ENCODE results near the gene DNASE1L3. TPM values are rescaled to one million over a fixed set of nuclear protein-coding genes. Genes with fewer than 3 reads are reported as not detected.

Gene DNASE1L3
- total and polyA plus RNA-seq, 2 of the 4 experiments (the other 2 are of a cell fraction): not detected

- Histone ChIP-seq H3K9me3 (ENCODE audit: control insufficient read depth, insufficient read depth, low read length) (peaks cover 2% of the 10 kb centered on the region; the same call in 1 of the 2 replicates), H2BK120ac (ENCODE audit: low read depth, low read length) (no peak overlapping the region), H3K4me3 (ENCODE audit: insufficient read depth, low read depth, low read length) (no peak overlapping the region), H3K27me3 (ENCODE audit: control insufficient read depth, insufficient read depth, low read length) (peaks cover 20% of the 10 kb centered on the region), H3K23ac (ENCODE audit: low read depth, low read length) (no peak overlapping the region), H2BK20ac (ENCODE audit: low read depth, low read length) (no peak overlapping the region), H3K9ac (ENCODE audit: low read depth, low read length) (no peak overlapping the region), H3K4me1 (ENCODE audit: control insufficient read depth, insufficient read depth, low read length) (peaks cover 2% of the 10 kb centered on the region; the same call in 1 of the 2 replicates), H2AK9ac (replicated peaks; ENCODE audit: low read depth, low read length, poor library complexity) (no peak overlapping the region), H3K4ac (ENCODE audit: low read depth, low read length) (no peak overlapping the region), H2BK15ac (ENCODE audit: low read depth, low read length) (no peak overlapping the region), H2AFZ (replicated peaks; ENCODE audit: low read length, poor library complexity) (peak overlapping the region; percentile 86), H3K79me1 (ENCODE audit: low read depth in 1 of 2, low read length in 2 of 2) (no peaks in the 10 kb centered on the region), H3K9me1 (ENCODE audit: insufficient read depth, low read length) (no peaks in the 10 kb centered on the region), H3K18ac (ENCODE audit: low read depth, low read length) (no peak overlapping the region), H3K56ac (ENCODE audit: extremely low read depth, insufficient read depth, low read length) (no peak overlapping the region), H4K5ac (ENCODE audit: low read depth, low read length) (no peak overlapping the region), H4K91ac (ENCODE audit: insufficient read depth, low read depth, low read length) (no peak overlapping the region), H4K20me1 (ENCODE audit: insufficient read depth, low read length) (no peaks in the 10 kb centered on the region), H3K36me3 (ENCODE audit: control insufficient read depth, insufficient read depth, low read length) (no peaks in the 10 kb centered on the region), H2AK5ac (ENCODE audit: low read depth, low read length) (no peak overlapping the region), H3K14ac (replicated peaks; ENCODE audit: low read depth, low read length) (no peak overlapping the region), H4K8ac (ENCODE audit: low read depth in 2 of 2, low read length in 2 of 2) (no peak overlapping the region), H2BK5ac (ENCODE audit: low read depth, low read length, poor library complexity, severe bottlenecking) (no peak overlapping the region), H3K4me2 (ENCODE audit: low read depth, low read length) (no peak overlapping the region), H3K27ac (ENCODE audit: insufficient read depth, low read length) (no peak overlapping the region)
- CTCF ChIA-PET: interaction anchor here (0.5 to 2.2 kb wide), 13 partner anchors 11 to 255 kb away, joined by 3 to 8 read pairs (median 5); partner anchors contain the start of gene ABHD6
- ATAC-seq (ENCODE audit: low read depth) (no peak), DNase-seq (no peak)
- POLR2A ChIA-PET (ENCODE audit: unreplicated experiment): no interaction called here
- TF ChIP-seq MAFK (IDR thresholded peaks at IDR 0.05; ENCODE audit: low read depth, low read length) (no peak), MXI1 (IDR thresholded peaks at IDR 0.05; ENCODE audit: borderline replicate concordance, low read depth, low read length) (no peak), BHLHE40 (IDR thresholded peaks at IDR 0.05; ENCODE audit: low read depth, low read length) (no peak), CHD1 (IDR thresholded peaks at IDR 0.05; ENCODE audit: low read depth, low read length) (no peak), USF2 (IDR thresholded peaks at IDR 0.05; ENCODE audit: low read depth, low read length) (no peak), RFX5 (IDR thresholded peaks at IDR 0.05; ENCODE audit: low read depth, low read length) (no peak), SMC3 (IDR thresholded peaks at IDR 0.05; ENCODE audit: low read depth, low read length) (no peak), POLR2A (IDR thresholded peaks at IDR 0.05; ENCODE audit: low read depth, low read length) (no peak), NFE2L2 (IDR thresholded peaks at IDR 0.05; ENCODE audit: low read depth, low read length) (no peak), FOS (IDR thresholded peaks at IDR 0.05; ENCODE audit: low read depth, low read length) (no peak), CTCF (conservative IDR thresholded peaks at IDR 0.05; ENCODE audit: low read depth, low read length) (no peak), ELK1 (IDR thresholded peaks at IDR 0.05; ENCODE audit: borderline replicate concordance, low read depth, low read length) (no peak), RAD21 (IDR thresholded peaks at IDR 0.05; ENCODE audit: low read length) (no peak), MAZ (IDR thresholded peaks at IDR 0.05; ENCODE audit: borderline replicate concordance, low read depth, low read length) (no peak), CEBPB (IDR thresholded peaks at IDR 0.05; ENCODE audit: low read depth, low read length) (no peak), RCOR1 (IDR thresholded peaks at IDR 0.05; ENCODE audit: insufficient replicate concordance, low read length) (no peak)
- in situ Hi-C loops (cut with MboI; ENCODE audit: low sequenced_read_pairs) (no loop called here), dilution Hi-C loops (cut with HindIII; ENCODE audit: low sequenced_read_pairs, unreplicated experiment) (no loop called here), intact Hi-C loops (cut with micrococcal nuclease) (loop anchor here (1.0 to 5.0 kb wide), 4 partner anchors 29 to 254 kb away; partner anchors contain the start of gene FLNB)
- no TSS peak for BruUV-seq (replicated peaks)
- WGBS, 2 experiments (ENCODE audit: extremely low coverage in 2 of 2, insufficient read length in 1 of 2): no CpG with 5 or more reads among the region's 10 CpGs
Measured at GRCh38 chr3:58216496-58217195, 5.9 kb upstream of the DNASE1L3 start.

Measured in IMR-90 (cell line).